ENCODE measurements around the gene GRM7. TPM values are rescaled to one million over a fixed set of nuclear protein-coding genes. Genes with fewer than 3 reads are reported as not detected.

The GRM7 gene
- total RNA-seq, 4 donors from 2014 or later, result 0.29 to 15.8 (median 0.67) TPM

DNA sequence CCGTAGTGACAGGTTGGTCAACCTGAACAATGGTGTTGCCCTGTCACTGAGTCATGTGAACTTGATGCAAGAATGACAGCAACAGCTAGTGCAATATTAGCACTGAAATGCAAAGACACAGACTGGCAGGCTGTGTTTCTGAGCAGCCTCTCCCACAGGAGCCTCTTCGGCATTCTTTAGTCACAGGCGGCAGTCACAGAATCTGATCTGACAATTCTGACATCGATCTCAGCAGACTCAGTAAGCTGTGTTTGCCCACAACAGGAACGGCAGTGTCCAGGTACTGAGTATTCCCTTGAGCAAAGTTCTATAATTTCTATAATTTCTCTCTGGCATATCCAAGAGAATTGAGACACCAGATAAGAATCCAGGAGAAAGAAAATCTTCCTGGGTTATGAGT, 776.8 kb downstream of the GRM7 start:
- Histone ChIP-seq H3K4me1 (no peaks in the 10 kb centered on the region), H3K4me3 (no peak overlapping the region), H3K27me3 (no peaks in the 10 kb centered on the region), H3K36me3 (no peaks in the 10 kb centered on the region), H3K27ac (no peak overlapping the region), H3K9me3 (no peaks in the 10 kb centered on the region)
- DNase-seq, result no peak
- intact Hi-C loops (cut with DNase I; ENCODE audit: low total_unique reads), result no loop called here
- TF ChIP-seq, protein P1, sequence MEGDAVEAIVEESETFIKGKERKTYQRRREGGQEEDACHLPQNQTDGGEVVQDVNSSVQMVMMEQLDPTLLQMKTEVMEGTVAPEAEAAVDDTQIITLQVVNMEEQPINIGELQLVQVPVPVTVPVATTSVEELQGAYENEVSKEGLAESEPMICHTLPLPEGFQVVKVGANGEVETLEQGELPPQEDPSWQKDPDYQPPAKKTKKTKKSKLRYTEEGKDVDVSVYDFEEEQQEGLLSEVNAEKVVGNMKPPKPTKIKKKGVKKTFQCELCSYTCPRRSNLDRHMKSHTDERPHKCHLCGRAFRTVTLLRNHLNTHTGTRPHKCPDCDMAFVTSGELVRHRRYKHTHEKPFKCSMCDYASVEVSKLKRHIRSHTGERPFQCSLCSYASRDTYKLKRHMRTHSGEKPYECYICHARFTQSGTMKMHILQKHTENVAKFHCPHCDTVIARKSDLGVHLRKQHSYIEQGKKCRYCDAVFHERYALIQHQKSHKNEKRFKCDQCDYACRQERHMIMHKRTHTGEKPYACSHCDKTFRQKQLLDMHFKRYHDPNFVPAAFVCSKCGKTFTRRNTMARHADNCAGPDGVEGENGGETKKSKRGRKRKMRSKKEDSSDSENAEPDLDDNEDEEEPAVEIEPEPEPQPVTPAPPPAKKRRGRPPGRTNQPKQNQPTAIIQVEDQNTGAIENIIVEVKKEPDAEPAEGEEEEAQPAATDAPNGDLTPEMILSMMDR (IDR thresholded peaks at IDR 0.05), result no peak
- no peak for TF ChIP-seq POLR2A (IDR thresholded peaks at IDR 0.05)

DNA sequence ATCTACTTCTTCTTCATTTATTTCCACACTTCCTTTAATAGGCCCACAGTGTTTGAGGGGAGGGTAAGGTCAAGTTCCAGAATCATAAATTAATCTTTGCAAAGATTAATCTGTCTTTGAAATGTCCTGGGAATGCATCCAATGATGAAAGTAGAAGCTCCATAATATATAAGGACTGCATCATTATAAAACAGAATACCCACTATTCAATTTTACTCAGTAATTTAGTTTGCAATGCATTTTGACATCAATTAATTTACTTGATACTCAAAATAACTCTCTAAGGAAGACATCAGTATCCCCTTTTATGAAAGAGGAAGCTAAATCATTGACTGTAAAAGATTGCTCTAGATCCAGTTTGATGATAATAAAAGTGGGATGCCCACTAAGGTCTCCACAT, 777.2 kb downstream of the GRM7 start:
- Histone ChIP-seq H3K27ac (no peak overlapping the region), H3K36me3 (no peaks in the 10 kb centered on the region), H3K27me3 (no peaks in the 10 kb centered on the region), H3K4me3 (no peak overlapping the region), H3K4me1 (no peaks in the 10 kb centered on the region), H3K9me3 (no peaks in the 10 kb centered on the region)
- no peak for TF ChIP-seq POLR2A (IDR thresholded peaks at IDR 0.05)
- TF ChIP-seq, protein P1 (IDR thresholded peaks at IDR 0.05), result no peak
- no peak for DNase-seq
- intact Hi-C loops (cut with DNase I; ENCODE audit: low total_unique reads), result no loop called here

DNA sequence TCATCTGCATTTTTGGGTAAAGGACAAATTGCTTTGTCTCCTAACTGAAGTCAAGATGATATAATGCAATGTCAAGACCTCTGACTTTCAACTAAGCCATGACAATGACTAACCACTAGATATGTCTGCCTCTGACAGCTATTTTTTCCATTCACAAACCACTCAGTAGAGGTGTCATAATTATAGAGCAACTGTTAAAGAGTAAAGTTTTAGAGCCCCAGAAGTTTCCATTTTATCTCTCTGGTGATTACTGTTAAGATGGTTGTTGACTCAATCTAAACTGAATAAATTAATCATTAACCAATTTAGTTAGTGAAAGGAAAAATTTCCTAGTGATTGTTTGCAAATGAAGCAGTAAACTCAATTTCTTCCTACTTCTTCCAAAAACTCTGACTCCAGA, 779.9 kb downstream of the GRM7 start:
- no peak overlapping the region for H3K27ac ChIP-seq
- intact Hi-C loops (cut with DNase I; ENCODE audit: low total_unique reads), result no loop called here
- no peaks in the 10 kb centered on the region for H3K27me3 ChIP-seq
- TF ChIP-seq, protein P1 (IDR thresholded peaks at IDR 0.05), result no peak
- TF ChIP-seq POLR2A (IDR thresholded peaks at IDR 0.05), result no peak
- H3K9me3 ChIP-seq, result no peaks in the 10 kb centered on the region
- no peak for DNase-seq
- no peaks in the 10 kb centered on the region for H3K36me3 ChIP-seq
- no peak overlapping the region for H3K4me3 ChIP-seq
- H3K4me1 ChIP-seq, result no peaks in the 10 kb centered on the region

DNA sequence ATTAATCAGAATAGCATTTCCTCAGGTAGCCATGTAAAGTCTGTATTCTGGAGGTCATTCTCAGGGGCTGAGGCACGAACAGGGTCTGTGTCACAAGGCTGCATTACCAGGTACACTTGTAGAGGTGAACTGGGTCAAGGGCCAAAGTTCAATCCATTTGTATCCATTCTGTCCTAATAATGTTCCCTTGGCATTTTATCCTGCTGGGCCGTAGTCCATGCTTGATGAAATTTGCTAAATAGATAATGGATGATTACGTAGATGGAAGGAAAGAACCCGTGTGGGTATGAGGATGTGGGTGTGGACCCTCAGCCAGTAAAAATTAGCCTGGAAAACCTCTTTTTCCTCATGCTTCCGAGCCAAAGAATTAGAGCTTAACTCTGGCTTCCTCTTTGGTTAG, 785.9 kb downstream of the GRM7 start:
- Histone ChIP-seq H3K27me3 (no peaks in the 10 kb centered on the region), H3K9me3 (no peaks in the 10 kb centered on the region), H3K27ac (no peak overlapping the region), H3K4me3 (no peak overlapping the region), H3K36me3 (no peaks in the 10 kb centered on the region), H3K4me1 (no peaks in the 10 kb centered on the region)
- TF ChIP-seq POLR2A (IDR thresholded peaks at IDR 0.05), result no peak
- TF ChIP-seq, protein P1 (IDR thresholded peaks at IDR 0.05), result no peak
- intact Hi-C loops (cut with DNase I; ENCODE audit: low total_unique reads), result no loop called here
- no peak for DNase-seq

DNA sequence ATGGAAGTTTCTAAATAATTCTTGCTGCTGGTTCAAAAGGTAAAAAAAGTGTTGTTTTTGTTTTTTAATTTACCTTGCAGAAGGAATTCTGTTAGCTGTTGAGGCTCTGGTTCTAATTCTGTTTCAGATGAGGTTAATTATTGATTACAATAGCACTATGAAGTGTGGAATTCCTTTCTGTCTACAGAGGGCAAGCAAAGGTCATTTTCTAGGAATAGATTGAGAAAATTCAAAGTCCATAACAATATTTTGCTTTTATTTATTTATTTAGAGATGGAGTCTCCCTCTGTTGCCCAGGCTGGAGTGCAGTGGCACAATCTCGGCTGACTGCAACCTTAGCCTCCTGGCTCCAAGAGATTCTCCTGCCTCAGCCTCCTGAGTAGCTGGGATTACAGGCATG, 789.6 kb downstream of the GRM7 start:
- Histone ChIP-seq H3K4me3 (no peak overlapping the region), H3K36me3 (no peaks in the 10 kb centered on the region), H3K27me3 (no peaks in the 10 kb centered on the region), H3K27ac (no peak overlapping the region), H3K9me3 (no peaks in the 10 kb centered on the region), H3K4me1 (no peaks in the 10 kb centered on the region)
- TF ChIP-seq, protein P1 (IDR thresholded peaks at IDR 0.05), result no peak
- no peak for TF ChIP-seq POLR2A (IDR thresholded peaks at IDR 0.05)
- DNase-seq, result no peak
- intact Hi-C loops (cut with DNase I; ENCODE audit: low total_unique reads), result no loop called here
